Measurements from ENCODE around the gene PDXDC1.
"Not testable (repeated sequence)": the region's sequence is repeated elsewhere in the genome, so short reads cannot be mapped to it uniquely, and the experiment has no call there.

DNA sequence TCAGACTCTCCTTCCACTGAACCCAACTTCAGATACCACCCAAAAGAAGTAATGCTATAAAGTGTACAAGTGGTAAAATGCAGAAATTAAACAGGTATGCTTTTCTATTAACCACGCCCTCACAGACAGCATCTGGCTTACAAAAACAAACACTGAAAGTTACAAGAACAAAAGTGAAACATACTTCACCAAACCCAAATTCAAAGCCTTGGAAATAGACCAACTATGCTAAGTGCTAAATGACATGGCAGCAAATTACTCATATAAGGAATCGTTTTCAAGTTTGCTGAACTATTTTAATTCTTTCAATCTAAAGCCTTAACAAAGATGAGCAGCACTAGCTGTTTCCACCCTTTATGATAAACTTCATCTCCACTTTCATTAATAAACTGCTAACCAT lies 101.3 kb downstream of the PDXDC1 start:
- TF ChIP-seq, protein P1, sequence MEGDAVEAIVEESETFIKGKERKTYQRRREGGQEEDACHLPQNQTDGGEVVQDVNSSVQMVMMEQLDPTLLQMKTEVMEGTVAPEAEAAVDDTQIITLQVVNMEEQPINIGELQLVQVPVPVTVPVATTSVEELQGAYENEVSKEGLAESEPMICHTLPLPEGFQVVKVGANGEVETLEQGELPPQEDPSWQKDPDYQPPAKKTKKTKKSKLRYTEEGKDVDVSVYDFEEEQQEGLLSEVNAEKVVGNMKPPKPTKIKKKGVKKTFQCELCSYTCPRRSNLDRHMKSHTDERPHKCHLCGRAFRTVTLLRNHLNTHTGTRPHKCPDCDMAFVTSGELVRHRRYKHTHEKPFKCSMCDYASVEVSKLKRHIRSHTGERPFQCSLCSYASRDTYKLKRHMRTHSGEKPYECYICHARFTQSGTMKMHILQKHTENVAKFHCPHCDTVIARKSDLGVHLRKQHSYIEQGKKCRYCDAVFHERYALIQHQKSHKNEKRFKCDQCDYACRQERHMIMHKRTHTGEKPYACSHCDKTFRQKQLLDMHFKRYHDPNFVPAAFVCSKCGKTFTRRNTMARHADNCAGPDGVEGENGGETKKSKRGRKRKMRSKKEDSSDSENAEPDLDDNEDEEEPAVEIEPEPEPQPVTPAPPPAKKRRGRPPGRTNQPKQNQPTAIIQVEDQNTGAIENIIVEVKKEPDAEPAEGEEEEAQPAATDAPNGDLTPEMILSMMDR (IDR thresholded peaks at IDR 0.05): not testable (repeated sequence)
- TF ChIP-seq POLR2AphosphoS5 (IDR thresholded peaks at IDR 0.05): not testable (repeated sequence)
